NB4 (cell line): ENCODE results near the gene TBC1D1.

Experiments used
- CTCF ChIP-seq: IDR thresholded peaks from one replicate; pipeline ENCODE4 v1.5.1; 2012; ENCODE audit warnings: low read depth, low read length
- MYC ChIP-seq: IDR thresholded peaks from 2 replicates; pipeline ENCODE4 v1.6.1; 2011; ENCODE audit warnings: low read depth, low read length
- POLR2A ChIP-seq: IDR thresholded peaks from 2 replicates; pipeline ENCODE4 v1.6.1; 2011; ENCODE audit warnings: mild to moderate bottlenecking; ENCODE audit not compliant: insufficient read length; ENCODE audit errors: extremely low read depth
- TF ChIP-seq, protein P1 (sequence below): IDR thresholded peaks from 2 replicates; pipeline ENCODE4 v1.6.1; 2011; ENCODE audit warnings: low read depth, low read length

- TF ChIP-seq CTCF (no peak), POLR2A (no peak), MYC (no peak)
- TF ChIP-seq, protein P1, sequence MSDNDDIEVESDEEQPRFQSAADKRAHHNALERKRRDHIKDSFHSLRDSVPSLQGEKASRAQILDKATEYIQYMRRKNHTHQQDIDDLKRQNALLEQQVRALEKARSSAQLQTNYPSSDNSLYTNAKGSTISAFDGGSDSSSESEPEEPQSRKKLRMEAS: no peak
These were observed 273.5 kb downstream of the TBC1D1 start for GRCh38 chr4:38164346-38164745.
